A549 (cell line): Measurements from ENCODE around the gene ERCC6. TPM values are rescaled to one million over a fixed set of nuclear protein-coding genes. Genes with fewer than 3 reads are reported as not detected.

Source experiments
- ATAC-seq, 2 experiments: fragments of 200-7000 bp in 1 of 2; fragments of >200 bp in 1 of 2; cut with Nextera tagmentation in 1 of 2; cut with Tn5 transposase in 1 of 2; 3 replicates each; pipeline versions ENCODE4 v1.8.0 to v1.9.1; 2018 to 2020; ENCODE audit warnings: mild to moderate bottlenecking in 1 of 2, moderate library complexity in 1 of 2
- CTCF ChIA-PET: fragments of 300-600 bp; sonication (Branson Sonifier 250); formaldehyde crosslinking; extraction: SDS; loops from one replicate; lab custom pipeline; 2021; ENCODE audit warnings: antibody characterized with exemption, inconsistent platforms; lab: Yijun Ruan, JAX
- POLR2A ChIA-PET: fragments of 350-600 bp; formaldehyde crosslinking; extraction: SDS; loops from one replicate; lab custom pipeline; 2021; ENCODE audit warnings: antibody characterized with exemption, inconsistent platforms; lab: Yijun Ruan, JAX
- DNase-seq, 2 experiments: peaks; one replicate each; pipeline versions ENCODE4 v3.0.0 to v3.0.0-alpha.2; 2011 to 2016; ENCODE audit warnings: low read depth in 1 of 2, low spot score in 1 of 2
- FAIRE-seq: peaks from 2 replicates; lab custom pipeline; 2011; peaks lifted over from hg19 to GRCh38; lab: Jason Lieb, UNC
- H3K27ac ChIP-seq, 2 experiments: fragments of >200 bp; sonication (Bioruptor Twin); formaldehyde crosslinking; 3 replicates each; pipeline ENCODE4 v1.5.1; 2016 to 2017
- H3K4me1 ChIP-seq: fragments of >200 bp; sonication (Bioruptor Twin); formaldehyde crosslinking; 3 replicates; pipeline ENCODE4 v1.6.1; 2016
- H3K4me2 ChIP-seq: fragments of >200 bp; sonication (Bioruptor Twin); formaldehyde crosslinking; 3 replicates; pipeline ENCODE4 v1.6.1; 2016
- H3K4me3 ChIP-seq: fragments of >200 bp; sonication (Bioruptor Twin); formaldehyde crosslinking; 3 replicates; pipeline ENCODE4 v1.5.1; 2016
- H3K9me3 ChIP-seq: fragments of >200 bp; sonication (Bioruptor Twin); formaldehyde crosslinking; 3 replicates; pipeline ENCODE4 v1.6.1; 2016
- CHD4 ChIP-seq: fragments of 200-600 bp; sonication (generic); IDR thresholded peaks from 2 replicates; pipeline ENCODE4 v1.6.1; 2016; ENCODE audit warnings: antibody characterized with exemption, mild to moderate bottlenecking, borderline replicate concordance
- E2F6 ChIP-seq: IDR thresholded peaks from 2 replicates; pipeline ENCODE4 v1.6.1; 2012; ENCODE audit warnings: low read depth, borderline replicate concordance
- EHF ChIP-seq: fragments of 250-450 bp; sonication (Bioruptor Pico); IDR thresholded peaks from 2 replicates; pipeline ENCODE4 v1.5.0; 2020; ENCODE audit warnings: mild to moderate bottlenecking
- EHMT2 ChIP-seq: fragments of 200-600 bp; sonication (generic); IDR thresholded peaks from 2 replicates; pipeline ENCODE4 v1.6.1; 2016; ENCODE audit warnings: antibody characterized with exemption, low read depth, mild to moderate bottlenecking, moderate library complexity
- FOSB ChIP-seq: fragments of 250-450 bp; sonication (Bioruptor Pico); IDR thresholded peaks from 2 replicates; pipeline ENCODE4 v1.5.0; 2020; ENCODE audit warnings: mild to moderate bottlenecking, moderate library complexity
- HOXA7 ChIP-seq: fragments of 250-450 bp; sonication (Bioruptor Pico); IDR thresholded peaks from 2 replicates; pipeline ENCODE4 v1.5.0; 2020; ENCODE audit warnings: mild to moderate bottlenecking, moderate library complexity
- HOXB5 ChIP-seq: fragments of 250-450 bp; sonication (Bioruptor Pico); IDR thresholded peaks from 2 replicates; pipeline ENCODE4 v1.5.0; 2020; ENCODE audit warnings: mild to moderate bottlenecking, moderate library complexity
- JUN ChIP-seq, 2 experiments: fragments of >200 bp; sonication (Bioruptor Twin); formaldehyde crosslinking; IDR thresholded peaks; 2 replicates in 1 of 2; 3 replicates in 1 of 2; pipeline ENCODE4 v1.6.1; 2016 to 2017
- JUNB ChIP-seq: fragments of >200 bp; sonication (Bioruptor Twin); formaldehyde crosslinking; IDR thresholded peaks from 2 replicates; pipeline ENCODE4 v1.6.1; 2016
- MAFK ChIP-seq: fragments of 450-650 bp; IDR thresholded peaks from 2 replicates; pipeline ENCODE4 v1.6.1; 2014; ENCODE audit not compliant: partially characterized antibody
- NFE2L2 ChIP-seq: fragments of 150-350 bp; conservative IDR thresholded peaks from 2 replicates; pipeline ENCODE4 v1.6.1; 2014; ENCODE audit warnings: low read length
- PHF8 ChIP-seq: fragments of 200-600 bp; sonication (generic); IDR thresholded peaks from 2 replicates; pipeline ENCODE4 v1.6.1; 2016; ENCODE audit warnings: low read depth, mild to moderate bottlenecking, antibody characterized with exemption, moderate library complexity, borderline replicate concordance
- POLR2A ChIP-seq: IDR thresholded peaks from 2 replicates; pipeline ENCODE4 v1.6.1; 2012; ENCODE audit warnings: mild to moderate bottlenecking, low read length
- RNF2 ChIP-seq: fragments of 200-600 bp; sonication (generic); IDR thresholded peaks from 2 replicates; pipeline ENCODE4 v1.6.1; 2016; ENCODE audit warnings: low read depth, mild to moderate bottlenecking, antibody characterized with exemption, moderate library complexity, borderline replicate concordance
- TFCP2L1 ChIP-seq: fragments of 250-450 bp; sonication (Bioruptor Pico); IDR thresholded peaks from 2 replicates; pipeline ENCODE4 v1.5.0; 2021; ENCODE audit warnings: mild to moderate bottlenecking
- TP53 ChIP-seq: fragments of 250-450 bp; sonication (Bioruptor Pico); IDR thresholded peaks from 2 replicates; pipeline ENCODE4 v1.5.0; 2021; ENCODE audit warnings: mild to moderate bottlenecking, moderate library complexity
- ZFP36 ChIP-seq: fragments of 450-650 bp; IDR thresholded peaks from 2 replicates; pipeline ENCODE4 v1.6.1; 2014; ENCODE audit warnings: borderline replicate concordance; ENCODE audit not compliant: partially characterized antibody
- WGBS: methylation state at CpG from one replicate; pipeline ENCODE4 v1.1.6; 2017; ENCODE audit errors: missing lambda C conversion rate; 5-methylcytosine and 5-hydroxymethylcytosine counted together
- polyA minus RNA-seq: library from RNA; depleted of rRNA, polyadenylated mRNA; stranded (reverse); fragments of >200 nt; gene quantifications from 2 replicates; pipeline ENCODE4 v1.2.3, GENCODE V29; 2011; rRNA and poly(A)+ RNA removed
- polyA plus RNA-seq, 4 experiments: library from polyadenylated mRNA; depleted of rRNA in 3 of 4; stranded (reverse); fragments of >200 nt; fragmentation: RNase III in 1 of 4; extraction: RNeasy Plus Mini Kit Qiagen cat#74134 plus additional on column Dnase treatment in 1 of 4; gene quantifications; 2 replicates in 3 of 4; 3 replicates in 1 of 4; pipeline ENCODE4 v1.2.3, GENCODE V29; 2011 to 2017
- TF ChIP-seq, protein P1 (sequence below): fragments of >200 bp; sonication (Bioruptor Twin); formaldehyde crosslinking; IDR thresholded peaks from 3 replicates; pipeline ENCODE4 v1.6.1; 2016
- TF ChIP-seq, protein P2 (sequence below): fragments of 450-650 bp; IDR thresholded peaks from 2 replicates; pipeline ENCODE4 v1.6.1; 2014; ENCODE audit warnings: antibody characterized with exemption
- TF ChIP-seq, protein P3 (sequence below): IDR thresholded peaks from 2 replicates; pipeline ENCODE4 v1.6.1; 2012
- TF ChIP-seq, protein P4 (sequence below): fragments of 200-600 bp; sonication (generic); IDR thresholded peaks from 2 replicates; pipeline ENCODE4 v1.6.1; 2016; ENCODE audit warnings: antibody characterized with exemption, mild to moderate bottlenecking, moderate library complexity

ERCC6 gene
- polyA plus RNA-seq (2011; rRNA removed): 8.8 and 9.4 TPM in 2 replicates
- polyA plus RNA-seq (2012; cell fraction: cytosol; rRNA removed): 4.9 and 5.5 TPM in 2 replicates
- 5.5 and 6.0 TPM in 2 replicates for polyA plus RNA-seq (2012; cell fraction: nucleus; rRNA removed)
- 5.5 to 5.8 TPM (median 5.6 TPM) in 3 replicates for polyA plus RNA-seq (2017; fragmentation: RNase III; extraction: RNeasy Plus Mini Kit Qiagen cat#74134 plus additional on column Dnase treatment)
- 21.6 and 36.4 TPM in 2 replicates for polyA minus RNA-seq

- peaks cover 11% of the 10 kb centered on the region; the same call in 2 of the 3 replicates for H3K4me1 ChIP-seq
- no peaks in the 10 kb centered on the region for H3K9me3 ChIP-seq
- ATAC-seq (peak; percentile 95 to 98), FAIRE-seq (no peak), DNase-seq (peak; percentile 98 to 99)
- peak within 1 kb of the TSS; percentile 100 for H3K4me2 ChIP-seq
- CTCF ChIA-PET: interaction anchor here (0.7 to 2.5 kb wide), 8 partner anchors 9 to 882 kb away, joined by 3 to 7 read pairs (median 3); no protein-coding TSS in a partner anchor
- WGBS: 10% methylated on average over 31 of the region's 75 CpGs
- TF ChIP-seq, protein P1, sequence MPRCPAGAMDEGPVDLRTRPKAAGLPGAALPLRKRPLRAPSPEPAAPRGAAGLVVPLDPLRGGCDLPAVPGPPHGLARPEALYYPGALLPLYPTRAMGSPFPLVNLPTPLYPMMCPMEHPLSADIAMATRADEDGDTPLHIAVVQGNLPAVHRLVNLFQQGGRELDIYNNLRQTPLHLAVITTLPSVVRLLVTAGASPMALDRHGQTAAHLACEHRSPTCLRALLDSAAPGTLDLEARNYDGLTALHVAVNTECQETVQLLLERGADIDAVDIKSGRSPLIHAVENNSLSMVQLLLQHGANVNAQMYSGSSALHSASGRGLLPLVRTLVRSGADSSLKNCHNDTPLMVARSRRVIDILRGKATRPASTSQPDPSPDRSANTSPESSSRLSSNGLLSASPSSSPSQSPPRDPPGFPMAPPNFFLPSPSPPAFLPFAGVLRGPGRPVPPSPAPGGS: peak; percentile 46; the same call in 1 of the 3 replicates
- TF ChIP-seq, protein P2, sequence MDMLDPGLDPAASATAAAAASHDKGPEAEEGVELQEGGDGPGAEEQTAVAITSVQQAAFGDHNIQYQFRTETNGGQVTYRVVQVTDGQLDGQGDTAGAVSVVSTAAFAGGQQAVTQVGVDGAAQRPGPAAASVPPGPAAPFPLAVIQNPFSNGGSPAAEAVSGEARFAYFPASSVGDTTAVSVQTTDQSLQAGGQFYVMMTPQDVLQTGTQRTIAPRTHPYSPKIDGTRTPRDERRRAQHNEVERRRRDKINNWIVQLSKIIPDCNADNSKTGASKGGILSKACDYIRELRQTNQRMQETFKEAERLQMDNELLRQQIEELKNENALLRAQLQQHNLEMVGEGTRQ: peak; percentile 91
- TF ChIP-seq JUN (IDR thresholded peaks at IDR 0.05) (peak; percentile 27 to 82; a peak in 4 of 5 replicates), FOSB (CRISPR knock-in tag) (no peak), EHF (CRISPR knock-in tag) (no peak), POLR2A (peak; percentile 76), ZFP36 (peak; percentile 8), MAFK (peak; percentile 1), TFCP2L1 (CRISPR knock-in tag) (peak; percentile 67; the same call in 1 of the 2 replicates), PHF8 (peak; percentile 95), E2F6 (peak; percentile 83)
- TF ChIP-seq, protein P3, sequence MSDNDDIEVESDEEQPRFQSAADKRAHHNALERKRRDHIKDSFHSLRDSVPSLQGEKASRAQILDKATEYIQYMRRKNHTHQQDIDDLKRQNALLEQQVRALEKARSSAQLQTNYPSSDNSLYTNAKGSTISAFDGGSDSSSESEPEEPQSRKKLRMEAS: peak; percentile 97
- TF ChIP-seq, protein P4, sequence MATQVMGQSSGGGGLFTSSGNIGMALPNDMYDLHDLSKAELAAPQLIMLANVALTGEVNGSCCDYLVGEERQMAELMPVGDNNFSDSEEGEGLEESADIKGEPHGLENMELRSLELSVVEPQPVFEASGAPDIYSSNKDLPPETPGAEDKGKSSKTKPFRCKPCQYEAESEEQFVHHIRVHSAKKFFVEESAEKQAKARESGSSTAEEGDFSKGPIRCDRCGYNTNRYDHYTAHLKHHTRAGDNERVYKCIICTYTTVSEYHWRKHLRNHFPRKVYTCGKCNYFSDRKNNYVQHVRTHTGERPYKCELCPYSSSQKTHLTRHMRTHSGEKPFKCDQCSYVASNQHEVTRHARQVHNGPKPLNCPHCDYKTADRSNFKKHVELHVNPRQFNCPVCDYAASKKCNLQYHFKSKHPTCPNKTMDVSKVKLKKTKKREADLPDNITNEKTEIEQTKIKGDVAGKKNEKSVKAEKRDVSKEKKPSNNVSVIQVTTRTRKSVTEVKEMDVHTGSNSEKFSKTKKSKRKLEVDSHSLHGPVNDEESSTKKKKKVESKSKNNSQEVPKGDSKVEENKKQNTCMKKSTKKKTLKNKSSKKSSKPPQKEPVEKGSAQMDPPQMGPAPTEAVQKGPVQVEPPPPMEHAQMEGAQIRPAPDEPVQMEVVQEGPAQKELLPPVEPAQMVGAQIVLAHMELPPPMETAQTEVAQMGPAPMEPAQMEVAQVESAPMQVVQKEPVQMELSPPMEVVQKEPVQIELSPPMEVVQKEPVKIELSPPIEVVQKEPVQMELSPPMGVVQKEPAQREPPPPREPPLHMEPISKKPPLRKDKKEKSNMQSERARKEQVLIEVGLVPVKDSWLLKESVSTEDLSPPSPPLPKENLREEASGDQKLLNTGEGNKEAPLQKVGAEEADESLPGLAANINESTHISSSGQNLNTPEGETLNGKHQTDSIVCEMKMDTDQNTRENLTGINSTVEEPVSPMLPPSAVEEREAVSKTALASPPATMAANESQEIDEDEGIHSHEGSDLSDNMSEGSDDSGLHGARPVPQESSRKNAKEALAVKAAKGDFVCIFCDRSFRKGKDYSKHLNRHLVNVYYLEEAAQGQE: no peak
- POLR2A ChIA-PET: interaction anchor here (1.0 to 1.7 kb wide), 6 partner anchors 10 to 882 kb away, joined by 3 to 7 read pairs (median 4); no protein-coding TSS in a partner anchor
- H3K27ac ChIP-seq: peak within 1 kb of the TSS; percentile 81 to 88
- peak within 1 kb of the TSS; percentile 57 for H3K4me3 ChIP-seq
Observed at GRCh38 chr10:49538381-49539319, at the start of gene ERCC6. Gene ERCC6 (minus strand): TSS chr10:49539121.

DNA sequence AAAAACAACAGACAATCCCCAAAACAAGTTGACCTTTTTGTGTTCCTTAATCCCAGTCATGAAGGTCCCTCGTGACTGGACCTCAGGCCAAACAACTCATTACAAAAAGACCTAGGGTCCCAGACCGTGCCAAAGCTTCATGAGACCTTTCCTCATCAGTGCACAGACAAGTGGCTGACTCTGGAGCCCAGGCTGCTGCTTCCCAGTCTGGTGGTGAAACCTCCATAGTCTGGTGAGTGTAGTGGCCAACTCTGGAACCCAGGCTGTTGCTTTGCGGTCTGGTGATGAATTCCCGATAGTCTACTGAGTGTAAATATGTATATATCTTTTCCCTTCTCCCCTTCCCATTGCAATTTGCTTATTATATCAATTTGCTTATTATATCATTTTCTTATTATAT, 49.1 kb upstream of the ERCC6 start:
- FAIRE-seq: no peak
- 17% methylated on average over 4 of the region's 4 CpGs for WGBS
- POLR2A ChIA-PET: no interaction called here

More for the DNA sequence above, 49.1 kb upstream of the ERCC6 start:
- CTCF ChIA-PET: no interaction called here
- Histone ChIP-seq H3K4me1 (no peaks in the 10 kb centered on the region), H3K4me2 (no peak overlapping the region), H3K9me3 (no peaks in the 10 kb centered on the region), H3K4me3 (no peak overlapping the region), H3K27ac (no peak overlapping the region)
- TF ChIP-seq JUNB (no peak), HOXB5 (CRISPR knock-in tag) (no peak), TFCP2L1 (CRISPR knock-in tag) (no peak), MAFK (no peak), E2F6 (no peak), HOXA7 (CRISPR knock-in tag) (no peak), EHF (CRISPR knock-in tag) (no peak), TP53 (CRISPR knock-in tag) (no peak), RNF2 (no peak), NFE2L2 (no peak), CHD4 (no peak), EHMT2 (no peak), ZFP36 (no peak)
- TF ChIP-seq, protein P1: no peak
- TF ChIP-seq, protein P2: no peak
- ATAC-seq (no peak), DNase-seq (no peak)
